HEK293 (cell line): ENCODE measurements around the gene MRPL11.
A peak's percentile ranks its signal among the peaks of the same experiment; 100 is the strongest.

ENCODE experiments used
- CTCF ChIA-PET: fragments of 350-600 bp; formaldehyde crosslinking; extraction: SDS; loops from one replicate; lab custom pipeline; 2021; ENCODE audit warnings: antibody characterized with exemption; lab: Yijun Ruan, JAX
- POLR2A ChIA-PET: fragments of 300-600 bp; formaldehyde crosslinking; extraction: SDS; loops from one replicate; lab custom pipeline; 2020; ENCODE audit warnings: antibody characterized with exemption, inconsistent platforms; lab: Yijun Ruan, JAX
- H3K27ac ChIP-seq: fragments of 200-500 bp; sonication (Bioruptor generic); 2 replicates; pipeline ENCODE4 v1.5.1; 2014; ENCODE audit warnings: low read depth, low read length, control low read depth, inconsistent platforms; ENCODE audit errors: extremely low read depth
- H3K36me3 ChIP-seq, 2 experiments: fragments of 200-500 bp in 1 of 2; sonication (Bioruptor generic) in 1 of 2; 1 replicate in 1 of 2; 2 replicates in 1 of 2; pipeline ENCODE4 v1.5.1; 2014 to 2017; ENCODE audit warnings: inconsistent platforms in 2 of 2, low read length in 2 of 2; ENCODE audit not compliant: control insufficient read depth in 2 of 2, insufficient read depth in 1 of 2
- H3K4me1 ChIP-seq: fragments of 200-500 bp; sonication (Bioruptor generic); 2 replicates; pipeline ENCODE4 v1.5.1; 2014; ENCODE audit warnings: mild to moderate bottlenecking, low read length, inconsistent platforms; ENCODE audit not compliant: control insufficient read depth, insufficient read depth
- H3K4me3 ChIP-seq: 2 replicates; pipeline ENCODE4 v1.5.1; 2011; ENCODE audit warnings: low read depth, mild to moderate bottlenecking, control low read depth, low read length, moderate library complexity
- H3K9me3 ChIP-seq: fragments of 200-500 bp; sonication (Bioruptor generic); 2 replicates; pipeline ENCODE4 v1.5.1; 2014; ENCODE audit warnings: low read depth, low read length, inconsistent platforms; ENCODE audit not compliant: control insufficient read depth, insufficient read depth
- GLIS1 ChIP-seq: fragments of 450-650 bp; formaldehyde crosslinking; IDR thresholded peaks from 2 replicates; pipeline ENCODE4 v1.5.1; 2016; ENCODE audit warnings: missing biosample characterization, missing genetic modification characterization
- TRIM28 ChIP-seq: IDR thresholded peaks from 2 replicates; pipeline ENCODE4 v1.6.1; 2011; ENCODE audit warnings: low read length, control low read depth, borderline replicate concordance
- ZBTB17 ChIP-seq: fragments of 450-650 bp; formaldehyde crosslinking; IDR thresholded peaks from 2 replicates; pipeline ENCODE4 v1.5.1; 2016; ENCODE audit warnings: missing biosample characterization, missing genetic modification characterization
- ZBTB8A ChIP-seq: fragments of 450-650 bp; formaldehyde crosslinking; IDR thresholded peaks from 2 replicates; pipeline ENCODE4 v1.5.1; 2016; ENCODE audit warnings: missing biosample characterization, missing genetic modification characterization
- ZEB2 ChIP-seq: fragments of 450-650 bp; formaldehyde crosslinking; IDR thresholded peaks from 2 replicates; pipeline ENCODE4 v1.5.1; 2016; ENCODE audit warnings: missing biosample characterization, missing genetic modification characterization
- ZIC2 ChIP-seq: fragments of 450-650 bp; formaldehyde crosslinking; IDR thresholded peaks from 2 replicates; pipeline ENCODE4 v1.5.1; 2016; ENCODE audit warnings: missing biosample characterization, missing genetic modification characterization
- ZNF121 ChIP-seq: fragments of 450-650 bp; formaldehyde crosslinking; IDR thresholded peaks from 2 replicates; pipeline ENCODE4 v1.5.1; 2016; ENCODE audit warnings: missing biosample characterization, missing genetic modification characterization
- ZNF140 ChIP-seq: fragments of 450-650 bp; formaldehyde crosslinking; IDR thresholded peaks from 2 replicates; pipeline ENCODE4 v1.5.1; 2016; ENCODE audit warnings: missing biosample characterization, missing genetic modification characterization
- ZNF221 ChIP-seq: fragments of 450-650 bp; formaldehyde crosslinking; IDR thresholded peaks from 2 replicates; pipeline ENCODE4 v1.5.1; 2017; ENCODE audit warnings: missing biosample characterization, missing genetic modification characterization, borderline replicate concordance
- ZNF350 ChIP-seq: fragments of 450-650 bp; formaldehyde crosslinking; IDR thresholded peaks from 2 replicates; pipeline ENCODE4 v1.5.0; 2017; ENCODE audit warnings: missing biosample characterization, mild to moderate bottlenecking, missing genetic modification characterization
- ZNF426 ChIP-seq: fragments of 450-650 bp; formaldehyde crosslinking; IDR thresholded peaks from 2 replicates; pipeline ENCODE4 v1.5.1; 2017; ENCODE audit warnings: missing biosample characterization, missing genetic modification characterization, mild to moderate bottlenecking, inconsistent platforms, moderate library complexity
- ZNF48 ChIP-seq: fragments of 450-650 bp; formaldehyde crosslinking; IDR thresholded peaks from 2 replicates; pipeline ENCODE4 v1.5.1; 2016; ENCODE audit warnings: missing biosample characterization, missing genetic modification characterization
- ZNF548 ChIP-seq: fragments of 450-650 bp; formaldehyde crosslinking; IDR thresholded peaks from 2 replicates; pipeline ENCODE4 v1.5.1; 2016; ENCODE audit warnings: missing biosample characterization, missing genetic modification characterization
- ZNF654 ChIP-seq: fragments of 450-650 bp; formaldehyde crosslinking; IDR thresholded peaks from 2 replicates; pipeline ENCODE4 v1.5.1; 2016; ENCODE audit warnings: low read depth, missing biosample characterization, missing genetic modification characterization
- ZNF658 ChIP-seq: fragments of 450-650 bp; formaldehyde crosslinking; IDR thresholded peaks from 2 replicates; pipeline ENCODE4; 2016; ENCODE audit warnings: missing biosample characterization, missing genetic modification characterization
- ZSCAN4 ChIP-seq: fragments of 450-650 bp; formaldehyde crosslinking; IDR thresholded peaks from 2 replicates; pipeline ENCODE4 v1.5.1; 2017; ENCODE audit warnings: missing biosample characterization, missing genetic modification characterization
- TF ChIP-seq, protein P1 (sequence below): fragments of 450-650 bp; formaldehyde crosslinking; IDR thresholded peaks from 2 replicates; pipeline ENCODE4 v1.5.1; 2016; ENCODE audit warnings: missing biosample characterization, missing genetic modification characterization
- TF ChIP-seq, protein P2 (sequence below): fragments of 450-650 bp; formaldehyde crosslinking; IDR thresholded peaks from 2 replicates; pipeline ENCODE4 v1.5.1; 2016; ENCODE audit warnings: missing biosample characterization, missing genetic modification characterization, low read depth
- TF ChIP-seq, protein P3 (sequence below): fragments of 450-650 bp; formaldehyde crosslinking; IDR thresholded peaks from 2 replicates; pipeline ENCODE4 v1.5.0; 2017; ENCODE audit warnings: missing biosample characterization, missing genetic modification characterization, borderline replicate concordance
- TF ChIP-seq, protein P4 (sequence below): fragments of 450-650 bp; formaldehyde crosslinking; IDR thresholded peaks from 2 replicates; pipeline ENCODE4 v1.5.1; 2016; ENCODE audit warnings: missing biosample characterization, missing genetic modification characterization, low read depth
- TF ChIP-seq, protein P5 (sequence below): fragments of 450-650 bp; formaldehyde crosslinking; IDR thresholded peaks from 2 replicates; pipeline ENCODE4 v1.5.1; 2016; ENCODE audit warnings: missing biosample characterization, missing genetic modification characterization

The MRPL11 gene

DNA sequence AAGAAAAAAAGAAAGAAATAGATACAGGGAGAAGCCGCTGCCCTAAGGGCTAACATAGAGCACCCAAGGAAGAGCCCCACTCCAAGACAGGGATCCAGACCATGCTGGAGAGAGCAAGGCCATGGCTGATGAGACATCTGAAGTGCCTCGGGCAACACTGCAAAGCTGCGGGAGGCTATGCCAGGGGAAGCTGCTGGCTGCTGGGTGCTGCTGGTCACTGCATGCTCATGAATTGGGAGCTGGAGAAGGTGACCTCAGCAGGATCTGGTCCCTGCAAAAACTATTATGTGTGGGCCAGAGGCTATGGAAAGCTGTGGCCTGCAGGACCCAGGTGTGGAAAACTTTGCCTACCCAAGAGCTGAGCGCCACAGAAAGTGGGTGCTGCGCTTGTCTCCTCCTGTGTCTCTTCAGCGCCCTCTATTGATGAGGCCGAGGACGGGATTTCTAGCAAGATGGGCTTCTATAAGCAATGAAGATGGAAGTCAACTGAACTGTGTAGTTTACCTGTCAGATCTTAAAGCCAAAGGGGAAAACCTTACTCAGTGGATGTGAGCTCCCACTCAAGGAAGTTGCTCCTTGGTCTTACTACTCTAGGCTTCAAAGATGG, 49.8 kb downstream of the MRPL11 start:
- TF ChIP-seq ZNF350 (tag by site-specific recombination) (no peak), ZNF48 (tag by site-specific recombination) (no peak), GLIS1 (tag by site-specific recombination) (0 out of 2 replicates have a peak, but pooled peaks have one; percentile 14), ZSCAN4 (tag by site-specific recombination) (no peak), ZNF426 (tag by site-specific recombination) (no peak), ZNF140 (tag by site-specific recombination) (no peak), ZNF221 (no peak), ZNF658 (tag by site-specific recombination) (no peak), ZNF548 (tag by site-specific recombination) (no peak), ZBTB8A (no peak), ZNF654 (tag by site-specific recombination) (peak; percentile 54)
- TF ChIP-seq, protein P1, sequence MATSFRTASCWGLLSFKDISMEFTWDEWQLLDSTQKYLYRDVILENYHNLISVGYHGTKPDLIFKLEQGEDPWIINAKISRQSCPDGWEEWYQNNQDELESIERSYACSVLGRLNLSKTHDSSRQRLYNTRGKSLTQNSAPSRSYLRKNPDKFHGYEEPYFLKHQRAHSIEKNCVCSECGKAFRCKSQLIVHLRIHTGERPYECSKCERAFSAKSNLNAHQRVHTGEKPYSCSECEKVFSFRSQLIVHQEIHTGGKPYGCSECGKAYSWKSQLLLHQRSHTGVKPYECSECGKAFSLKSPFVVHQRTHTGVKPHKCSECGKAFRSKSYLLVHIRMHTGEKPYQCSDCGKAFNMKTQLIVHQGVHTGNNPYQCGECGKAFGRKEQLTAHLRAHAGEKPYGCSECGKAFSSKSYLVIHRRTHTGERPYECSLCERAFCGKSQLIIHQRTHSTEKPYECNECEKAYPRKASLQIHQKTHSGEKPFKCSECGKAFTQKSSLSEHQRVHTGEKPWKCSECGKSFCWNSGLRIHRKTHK (tag by site-specific recombination) = no peak
- TF ChIP-seq, protein P2, sequence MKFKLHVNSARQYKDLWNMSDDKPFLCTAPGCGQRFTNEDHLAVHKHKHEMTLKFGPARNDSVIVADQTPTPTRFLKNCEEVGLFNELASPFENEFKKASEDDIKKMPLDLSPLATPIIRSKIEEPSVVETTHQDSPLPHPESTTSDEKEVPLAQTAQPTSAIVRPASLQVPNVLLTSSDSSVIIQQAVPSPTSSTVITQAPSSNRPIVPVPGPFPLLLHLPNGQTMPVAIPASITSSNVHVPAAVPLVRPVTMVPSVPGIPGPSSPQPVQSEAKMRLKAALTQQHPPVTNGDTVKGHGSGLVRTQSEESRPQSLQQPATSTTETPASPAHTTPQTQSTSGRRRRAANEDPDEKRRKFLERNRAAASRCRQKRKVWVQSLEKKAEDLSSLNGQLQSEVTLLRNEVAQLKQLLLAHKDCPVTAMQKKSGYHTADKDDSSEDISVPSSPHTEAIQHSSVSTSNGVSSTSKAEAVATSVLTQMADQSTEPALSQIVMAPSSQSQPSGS (tag by site-specific recombination) = no peak
- TF ChIP-seq, protein P3, sequence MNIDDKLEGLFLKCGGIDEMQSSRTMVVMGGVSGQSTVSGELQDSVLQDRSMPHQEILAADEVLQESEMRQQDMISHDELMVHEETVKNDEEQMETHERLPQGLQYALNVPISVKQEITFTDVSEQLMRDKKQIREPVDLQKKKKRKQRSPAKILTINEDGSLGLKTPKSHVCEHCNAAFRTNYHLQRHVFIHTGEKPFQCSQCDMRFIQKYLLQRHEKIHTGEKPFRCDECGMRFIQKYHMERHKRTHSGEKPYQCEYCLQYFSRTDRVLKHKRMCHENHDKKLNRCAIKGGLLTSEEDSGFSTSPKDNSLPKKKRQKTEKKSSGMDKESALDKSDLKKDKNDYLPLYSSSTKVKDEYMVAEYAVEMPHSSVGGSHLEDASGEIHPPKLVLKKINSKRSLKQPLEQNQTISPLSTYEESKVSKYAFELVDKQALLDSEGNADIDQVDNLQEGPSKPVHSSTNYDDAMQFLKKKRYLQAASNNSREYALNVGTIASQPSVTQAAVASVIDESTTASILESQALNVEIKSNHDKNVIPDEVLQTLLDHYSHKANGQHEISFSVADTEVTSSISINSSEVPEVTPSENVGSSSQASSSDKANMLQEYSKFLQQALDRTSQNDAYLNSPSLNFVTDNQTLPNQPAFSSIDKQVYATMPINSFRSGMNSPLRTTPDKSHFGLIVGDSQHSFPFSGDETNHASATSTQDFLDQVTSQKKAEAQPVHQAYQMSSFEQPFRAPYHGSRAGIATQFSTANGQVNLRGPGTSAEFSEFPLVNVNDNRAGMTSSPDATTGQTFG = no peak
- CTCF ChIA-PET = interaction anchor here (0.5 to 2.3 kb wide), 34 partner anchors 9 to 574 kb away, joined by 3 to 29 read pairs (median 4); partner anchors contain the start of genes BRMS1, MRPL11, NPAS4 and RBM4B
- no peaks in the 10 kb centered on the region for H3K4me1 ChIP-seq
- H3K9me3 ChIP-seq = no peaks in the 10 kb centered on the region
- no peak overlapping the region for H3K4me3 ChIP-seq
- no peak overlapping the region for H3K27ac ChIP-seq
- POLR2A ChIA-PET = interaction anchor here (0.5 to 1.0 kb wide), 5 partner anchors 17 to 270 kb away, joined by 3 to 8 read pairs (median 5); partner anchors contain the start of gene SLC29A2
- H3K36me3 ChIP-seq = no peaks in the 10 kb centered on the region

DNA sequence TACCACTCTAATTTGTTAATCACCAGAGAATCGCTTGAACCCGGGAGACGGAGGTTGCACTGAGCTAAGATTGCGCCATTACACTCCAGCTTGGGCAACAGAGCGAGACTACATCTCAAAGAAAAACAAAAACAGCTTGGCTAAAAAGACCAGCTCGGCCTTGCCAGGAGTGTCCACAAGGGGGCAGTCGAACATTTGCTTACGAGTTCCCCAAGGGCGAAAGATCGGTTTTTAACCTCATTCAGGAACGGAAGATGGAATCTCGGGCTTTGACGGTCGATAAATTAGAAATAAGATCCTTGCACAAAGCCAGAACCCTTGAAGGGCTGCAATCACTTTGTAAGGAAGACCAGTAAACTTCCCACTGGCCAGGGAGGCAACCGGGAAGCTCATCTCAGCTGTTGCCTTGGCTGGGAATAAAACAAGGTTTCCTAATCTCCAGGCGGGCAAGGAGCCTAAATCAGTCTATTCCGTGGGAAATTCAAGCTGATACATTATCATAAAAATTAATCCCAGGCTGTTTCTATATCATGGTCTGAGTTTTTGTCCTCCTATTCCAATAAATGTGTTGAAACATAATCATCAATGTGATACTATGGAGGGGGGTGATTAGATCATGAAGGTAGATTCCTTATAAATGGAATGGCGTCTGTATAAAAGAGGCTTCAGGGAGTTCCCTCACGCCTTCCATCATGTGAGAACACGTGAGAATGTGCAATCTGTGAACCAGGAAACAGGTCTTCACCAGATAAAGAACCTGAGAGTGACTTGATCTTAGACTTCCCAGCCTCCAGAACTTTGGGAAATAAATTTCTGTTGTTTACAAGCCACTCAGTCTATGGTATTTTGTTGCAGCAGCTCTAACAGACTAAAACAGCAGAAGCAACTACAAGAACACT, 52.2 kb downstream of the MRPL11 start:
- H3K36me3 ChIP-seq = no peaks in the 10 kb centered on the region
- no peak overlapping the region for H3K27ac ChIP-seq
- TF ChIP-seq ZNF121 (tag by site-specific recombination) = peak; percentile 78
- TF ChIP-seq ZIC2 (tag by site-specific recombination) = no peak
- peak; percentile 40; the same call in 1 of the 2 replicates for TF ChIP-seq ZEB2 (tag by site-specific recombination)
- TF ChIP-seq, protein P4, sequence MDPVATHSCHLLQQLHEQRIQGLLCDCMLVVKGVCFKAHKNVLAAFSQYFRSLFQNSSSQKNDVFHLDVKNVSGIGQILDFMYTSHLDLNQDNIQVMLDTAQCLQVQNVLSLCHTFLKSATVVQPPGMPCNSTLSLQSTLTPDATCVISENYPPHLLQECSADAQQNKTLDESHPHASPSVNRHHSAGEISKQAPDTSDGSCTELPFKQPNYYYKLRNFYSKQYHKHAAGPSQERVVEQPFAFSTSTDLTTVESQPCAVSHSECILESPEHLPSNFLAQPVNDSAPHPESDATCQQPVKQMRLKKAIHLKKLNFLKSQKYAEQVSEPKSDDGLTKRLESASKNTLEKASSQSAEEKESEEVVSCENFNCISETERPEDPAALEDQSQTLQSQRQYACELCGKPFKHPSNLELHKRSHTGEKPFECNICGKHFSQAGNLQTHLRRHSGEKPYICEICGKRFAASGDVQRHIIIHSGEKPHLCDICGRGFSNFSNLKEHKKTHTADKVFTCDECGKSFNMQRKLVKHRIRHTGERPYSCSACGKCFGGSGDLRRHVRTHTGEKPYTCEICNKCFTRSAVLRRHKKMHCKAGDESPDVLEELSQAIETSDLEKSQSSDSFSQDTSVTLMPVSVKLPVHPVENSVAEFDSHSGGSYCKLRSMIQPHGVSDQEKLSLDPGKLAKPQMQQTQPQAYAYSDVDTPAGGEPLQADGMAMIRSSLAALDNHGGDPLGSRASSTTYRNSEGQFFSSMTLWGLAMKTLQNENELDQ (tag by site-specific recombination) = no peak
- peak; percentile 73 for TF ChIP-seq ZBTB17
- 0 out of 2 replicates have a peak, but pooled peaks have one; percentile 29 for TF ChIP-seq TRIM28
- peak; percentile 63 for TF ChIP-seq ZNF654 (tag by site-specific recombination)
- TF ChIP-seq, protein P5, sequence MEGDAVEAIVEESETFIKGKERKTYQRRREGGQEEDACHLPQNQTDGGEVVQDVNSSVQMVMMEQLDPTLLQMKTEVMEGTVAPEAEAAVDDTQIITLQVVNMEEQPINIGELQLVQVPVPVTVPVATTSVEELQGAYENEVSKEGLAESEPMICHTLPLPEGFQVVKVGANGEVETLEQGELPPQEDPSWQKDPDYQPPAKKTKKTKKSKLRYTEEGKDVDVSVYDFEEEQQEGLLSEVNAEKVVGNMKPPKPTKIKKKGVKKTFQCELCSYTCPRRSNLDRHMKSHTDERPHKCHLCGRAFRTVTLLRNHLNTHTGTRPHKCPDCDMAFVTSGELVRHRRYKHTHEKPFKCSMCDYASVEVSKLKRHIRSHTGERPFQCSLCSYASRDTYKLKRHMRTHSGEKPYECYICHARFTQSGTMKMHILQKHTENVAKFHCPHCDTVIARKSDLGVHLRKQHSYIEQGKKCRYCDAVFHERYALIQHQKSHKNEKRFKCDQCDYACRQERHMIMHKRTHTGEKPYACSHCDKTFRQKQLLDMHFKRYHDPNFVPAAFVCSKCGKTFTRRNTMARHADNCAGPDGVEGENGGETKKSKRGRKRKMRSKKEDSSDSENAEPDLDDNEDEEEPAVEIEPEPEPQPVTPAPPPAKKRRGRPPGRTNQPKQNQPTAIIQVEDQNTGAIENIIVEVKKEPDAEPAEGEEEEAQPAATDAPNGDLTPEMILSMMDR = peak; percentile 50
- TF ChIP-seq, all 188 proteins: peak for 6
- Histone ChIP-seq H3K4me1 (no peaks in the 10 kb centered on the region), H3K9me3 (no peaks in the 10 kb centered on the region), H3K4me3 (no peak overlapping the region)
- POLR2A ChIA-PET = interaction anchor here (0.7 to 2.3 kb wide), 4 partner anchors 14 to 74 kb away, joined by 3 to 11 read pairs (median 6); partner anchors contain the start of genes MRPL11 and SLC29A2
- CTCF ChIA-PET = interaction anchor here (0.6 to 6.1 kb wide), 44 partner anchors 9 to 1228 kb away, joined by 3 to 58 read pairs (median 4); partner anchors contain the start of genes B4GAT1, BRMS1, DPP3 and MRPL11
